Memory B cell (primary cell): ENCODE results near the gene ATP10B.

Experiments used
- ATAC-seq: fragments of 150-1000 bp; cut with Tn5 transposase; 2 replicates; pipeline ENCODE4 v1.10.0; 2021; ENCODE audit warnings: low read depth, mild to moderate bottlenecking, moderate library complexity
- DNase-seq, 2 donors: peaks; one replicate each; pipeline ENCODE4 v3.0.0; 2022; ENCODE audit warnings: low spot score in 2 of 2
- H3K27ac Mint-ChIP-seq: one replicate; pipeline ENCODE4 v1.8.0; 2022; ENCODE audit warnings: mild to moderate bottlenecking, moderate library complexity, mixed read lengths
- H3K27me3 Mint-ChIP-seq: one replicate; pipeline ENCODE4 v1.8.0; 2022; ENCODE audit warnings: mixed read lengths
- H3K36me3 Mint-ChIP-seq: one replicate; pipeline ENCODE4 v1.8.0; 2022; ENCODE audit warnings: mild to moderate bottlenecking, mixed read lengths
- H3K4me1 Mint-ChIP-seq: one replicate; pipeline ENCODE4 v1.8.0; 2022; ENCODE audit warnings: mixed read lengths
- H3K4me3 Mint-ChIP-seq: one replicate; pipeline ENCODE4 v1.8.0; 2022; ENCODE audit warnings: mild to moderate bottlenecking, moderate library complexity, mixed read lengths
- H3K9me3 Mint-ChIP-seq: one replicate; pipeline ENCODE4 v1.8.0; 2022; ENCODE audit warnings: mixed read lengths

The ATP10B gene

DNA sequence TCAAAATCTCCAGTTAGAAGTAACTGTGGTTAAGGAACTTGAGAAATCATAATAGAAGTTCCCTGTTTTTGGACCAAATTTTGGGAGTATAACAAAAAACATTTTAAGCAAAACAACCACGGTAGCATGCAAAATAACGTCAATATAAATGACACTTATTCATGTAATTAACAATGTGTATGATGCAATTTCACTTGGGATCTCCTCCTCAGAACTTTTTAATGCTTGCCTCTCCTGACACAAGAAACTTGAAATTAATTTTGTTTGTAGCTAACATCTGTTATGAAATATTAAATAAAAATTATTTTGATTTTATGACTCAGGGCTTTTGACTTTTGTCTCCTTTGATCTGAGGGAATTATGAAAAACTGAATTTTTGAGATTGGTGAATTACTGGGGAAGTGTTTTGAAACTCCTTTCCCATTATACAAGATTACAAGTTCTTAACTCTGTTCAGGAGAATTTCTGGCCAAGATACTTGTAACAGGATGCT lies 149.7 kb downstream of the ATP10B start:
- Mint-ChIP-seq H3K9me3 (no peaks in the 10 kb centered on the region), H3K4me1 (no peaks in the 10 kb centered on the region), H3K36me3 (peaks cover 2% of the 10 kb centered on the region), H3K4me3 (no peak overlapping the region), H3K27ac (no peak overlapping the region), H3K27me3 (peaks cover 7% of the 10 kb centered on the region)
- no peak for DNase-seq
- no peak for ATAC-seq

GRCh38 chr5:160701403-160701802 lies 150.6 kb downstream of the ATP10B start:
- Mint-ChIP-seq H3K36me3 (peaks cover 2% of the 10 kb centered on the region), H3K27ac (no peak overlapping the region), H3K27me3 (peaks cover 7% of the 10 kb centered on the region), H3K9me3 (no peaks in the 10 kb centered on the region), H3K4me1 (no peaks in the 10 kb centered on the region), H3K4me3 (no peak overlapping the region)
- ATAC-seq (no peak), DNase-seq (no peak)

DNA sequence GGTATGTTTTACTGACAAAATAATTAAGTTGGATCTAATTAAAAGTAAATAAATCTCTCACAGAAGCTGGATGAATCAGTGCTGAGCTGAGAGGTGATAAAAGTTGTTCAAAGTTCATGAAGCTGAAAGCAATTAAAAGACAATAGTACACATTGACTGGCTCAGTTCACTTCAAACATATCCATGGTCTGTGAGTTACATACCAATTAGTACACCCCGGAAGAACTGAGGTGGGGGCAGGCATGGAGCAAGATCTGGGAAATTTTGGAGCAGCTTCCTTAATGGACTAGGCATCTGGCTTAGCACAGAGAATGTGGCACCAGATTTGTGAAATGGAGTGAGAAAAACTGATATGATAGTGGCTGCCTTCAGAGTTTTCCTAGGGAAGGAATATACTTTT lies 152.7 kb downstream of the ATP10B start:
- H3K4me1 Mint-ChIP-seq = no peaks in the 10 kb centered on the region
- DNase-seq (no peak), ATAC-seq (no peak)
- H3K9me3 Mint-ChIP-seq = no peaks in the 10 kb centered on the region
- H3K4me3 Mint-ChIP-seq = no peak overlapping the region
- no peaks in the 10 kb centered on the region for H3K36me3 Mint-ChIP-seq
- H3K27me3 Mint-ChIP-seq = peaks cover 7% of the 10 kb centered on the region
- no peak overlapping the region for H3K27ac Mint-ChIP-seq

DNA sequence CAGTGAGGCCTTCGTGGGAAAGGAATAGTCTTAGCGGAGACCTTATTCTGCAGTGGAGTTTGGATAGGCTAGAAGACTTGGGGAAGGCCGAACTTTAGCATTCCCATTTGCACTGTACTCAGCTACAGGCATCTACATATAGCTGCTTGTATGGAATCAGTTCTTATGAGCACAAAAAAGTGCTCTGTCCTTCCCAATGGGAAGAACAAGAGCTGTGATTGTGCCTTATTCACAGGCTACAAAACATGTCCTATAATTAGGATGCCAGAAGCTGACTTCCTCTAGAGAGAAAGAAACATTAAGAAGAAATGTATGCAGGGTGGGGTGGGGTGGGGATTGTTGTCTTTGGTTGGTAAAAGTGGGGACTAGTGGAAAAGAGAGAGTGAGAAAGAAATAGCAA lies 154.7 kb downstream of the ATP10B start:
- no peak overlapping the region for H3K27ac Mint-ChIP-seq
- no peaks in the 10 kb centered on the region for H3K9me3 Mint-ChIP-seq
- no peaks in the 10 kb centered on the region for H3K36me3 Mint-ChIP-seq
- DNase-seq (no peak), ATAC-seq (no peak)
- H3K4me3 Mint-ChIP-seq = no peak overlapping the region
- peaks cover 7% of the 10 kb centered on the region for H3K27me3 Mint-ChIP-seq
- no peaks in the 10 kb centered on the region for H3K4me1 Mint-ChIP-seq

DNA sequence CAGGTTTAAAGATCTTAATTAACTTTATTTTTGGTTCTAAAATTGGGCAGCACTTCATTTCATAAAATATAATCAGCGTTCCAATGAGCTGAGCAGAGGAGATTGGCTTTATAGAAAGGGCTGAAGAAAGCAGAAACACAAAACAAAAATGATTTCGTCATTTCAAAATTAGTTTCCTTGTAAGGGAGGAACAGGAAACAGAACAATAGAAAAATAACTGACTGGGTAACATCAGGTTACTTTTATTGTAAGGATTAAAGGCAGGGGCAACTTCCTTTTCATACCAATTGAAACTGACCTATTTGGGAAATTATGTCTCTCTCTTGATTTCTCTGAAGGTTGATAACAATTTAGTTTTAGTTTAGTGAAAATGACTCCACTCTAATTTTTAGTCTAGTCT lies 157.1 kb downstream of the ATP10B start:
- ATAC-seq (no peak), DNase-seq (no peak)
- no peaks in the 10 kb centered on the region for H3K36me3 Mint-ChIP-seq
- H3K9me3 Mint-ChIP-seq = no peaks in the 10 kb centered on the region
- peaks cover 3% of the 10 kb centered on the region for H3K27me3 Mint-ChIP-seq
- no peak overlapping the region for H3K27ac Mint-ChIP-seq
- no peak overlapping the region for H3K4me3 Mint-ChIP-seq
- no peaks in the 10 kb centered on the region for H3K4me1 Mint-ChIP-seq

- Mint-ChIP-seq H3K4me1 (no peaks in the 10 kb centered on the region), H3K36me3 (no peaks in the 10 kb centered on the region), H3K27ac (no peak overlapping the region), H3K4me3 (no peak overlapping the region), H3K27me3 (peaks cover 2% of the 10 kb centered on the region), H3K9me3 (peaks cover 2% of the 10 kb centered on the region)
- no peak for ATAC-seq
- DNase-seq = no peak
Measured at GRCh38 chr5:160693831-160694465, 158.1 kb downstream of the ATP10B start.

- H3K4me1 Mint-ChIP-seq = no peaks in the 10 kb centered on the region
- DNase-seq = no peak
Measured at GRCh38 chr5:160692271-160692670, 159.7 kb downstream of the ATP10B start.

DNA sequence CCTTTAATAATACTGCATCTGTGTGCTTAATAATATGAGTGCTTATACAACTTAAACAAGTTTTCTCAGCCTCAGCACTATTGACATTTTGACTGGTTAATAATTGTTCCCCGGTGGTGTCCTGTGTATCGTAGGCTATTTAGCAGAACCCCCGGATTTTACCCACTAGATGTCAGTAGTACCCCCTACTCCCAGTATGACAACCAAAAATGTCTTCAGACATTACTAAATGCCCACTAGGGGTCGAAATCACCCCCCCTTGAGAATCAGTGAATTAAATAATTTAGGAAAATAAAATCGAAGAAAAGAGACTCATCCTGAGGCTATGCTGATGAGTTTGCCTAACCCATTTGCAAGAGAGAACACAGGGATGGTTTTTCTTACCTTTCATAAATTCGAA lies 166.3 kb downstream of the ATP10B start:
- H3K27me3 Mint-ChIP-seq = no peaks in the 10 kb centered on the region
- H3K4me1 Mint-ChIP-seq = no peaks in the 10 kb centered on the region
- peaks cover 2% of the 10 kb centered on the region for H3K9me3 Mint-ChIP-seq
- DNase-seq (no peak), ATAC-seq (no peak)
- no peaks in the 10 kb centered on the region for H3K36me3 Mint-ChIP-seq
- no peak overlapping the region for H3K4me3 Mint-ChIP-seq
- no peak overlapping the region for H3K27ac Mint-ChIP-seq

More at GRCh38 chr5:160692271-160692670, 159.7 kb downstream of the ATP10B start:
- H3K9me3 Mint-ChIP-seq = peaks cover 2% of the 10 kb centered on the region
- no peak for ATAC-seq
- no peak overlapping the region for H3K27ac Mint-ChIP-seq
- no peaks in the 10 kb centered on the region for H3K36me3 Mint-ChIP-seq
- H3K4me3 Mint-ChIP-seq = no peak overlapping the region
- no peaks in the 10 kb centered on the region for H3K27me3 Mint-ChIP-seq

- Mint-ChIP-seq H3K27me3 (no peaks in the 10 kb centered on the region), H3K4me3 (no peak overlapping the region), H3K9me3 (peaks cover 2% of the 10 kb centered on the region), H3K27ac (no peak overlapping the region), H3K36me3 (no peaks in the 10 kb centered on the region), H3K4me1 (no peaks in the 10 kb centered on the region)
- DNase-seq (no peak), ATAC-seq (no peak)
Measured at GRCh38 chr5:160685219-160685618, 166.8 kb downstream of the ATP10B start.

DNA sequence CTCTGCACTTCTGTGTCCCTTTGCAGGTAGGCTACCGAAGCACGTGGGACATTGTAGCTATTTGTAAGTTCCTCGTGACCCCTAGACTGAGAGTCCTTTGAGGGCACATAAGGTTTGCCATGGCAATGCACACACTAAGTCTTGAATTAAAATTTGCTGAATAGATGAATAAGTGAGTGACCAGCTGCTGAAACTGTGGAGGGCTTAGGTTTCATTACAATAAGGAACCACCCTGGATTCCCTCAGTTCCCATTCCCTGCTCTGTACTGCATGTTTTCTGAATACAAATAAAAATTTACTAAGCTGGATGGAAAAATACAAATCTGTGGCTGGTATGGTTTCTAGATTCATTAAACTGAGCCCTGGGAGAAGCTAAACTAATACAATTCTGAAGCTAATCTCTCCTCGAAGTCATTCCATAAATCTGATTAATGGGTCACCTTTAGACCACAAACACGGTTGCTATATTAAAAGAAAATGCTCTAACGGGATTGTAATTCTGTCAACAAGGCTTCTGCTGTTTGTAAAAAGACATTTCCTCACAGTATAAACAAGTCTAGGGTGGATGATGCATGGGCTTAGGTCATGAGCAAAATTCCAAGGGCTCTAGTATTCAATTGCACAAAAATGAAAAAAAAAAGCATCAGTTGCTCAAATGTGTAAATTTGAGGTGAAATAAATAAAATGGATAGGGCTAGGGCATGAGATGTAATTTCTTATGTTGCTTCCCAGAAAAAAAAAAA lies 172.3 kb downstream of the ATP10B start:
- peaks cover 4% of the 10 kb centered on the region for H3K27me3 Mint-ChIP-seq
- H3K4me1 Mint-ChIP-seq = no peaks in the 10 kb centered on the region
- ATAC-seq (no peak), DNase-seq (no peak)
- H3K4me3 Mint-ChIP-seq = no peak overlapping the region
- no peak overlapping the region for H3K27ac Mint-ChIP-seq
- H3K9me3 Mint-ChIP-seq = no peaks in the 10 kb centered on the region
- H3K36me3 Mint-ChIP-seq = no peaks in the 10 kb centered on the region

DNA sequence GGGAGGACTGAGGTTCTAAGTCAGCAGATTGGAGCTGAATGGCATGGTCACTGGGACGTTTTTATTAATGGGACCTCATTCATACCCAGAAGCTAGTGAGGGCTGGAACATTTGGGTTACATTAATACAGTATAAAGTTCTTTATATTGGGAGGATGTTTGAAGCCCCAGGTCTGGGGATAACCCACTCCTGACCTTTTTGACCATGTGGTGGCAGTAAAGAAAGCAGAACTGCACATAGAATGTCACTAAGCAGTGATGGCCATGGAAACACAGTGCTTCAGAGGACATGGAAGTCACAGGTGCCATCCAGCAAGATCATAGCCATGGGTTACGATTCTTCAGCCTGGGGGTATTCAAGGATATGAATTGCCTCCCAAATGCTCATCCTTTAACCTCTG lies 176.0 kb downstream of the ATP10B start:
- DNase-seq = no peak
- H3K9me3 Mint-ChIP-seq = no peaks in the 10 kb centered on the region
- no peaks in the 10 kb centered on the region for H3K4me1 Mint-ChIP-seq
- H3K4me3 Mint-ChIP-seq = no peak overlapping the region
- no peaks in the 10 kb centered on the region for H3K36me3 Mint-ChIP-seq
- H3K27ac Mint-ChIP-seq = no peak overlapping the region
- ATAC-seq = no peak
- peaks cover 7% of the 10 kb centered on the region for H3K27me3 Mint-ChIP-seq

GRCh38 chr5:160674901-160675300 lies 177.1 kb downstream of the ATP10B start:
- Mint-ChIP-seq H3K4me3 (no peak overlapping the region), H3K27me3 (peaks cover 7% of the 10 kb centered on the region), H3K36me3 (no peaks in the 10 kb centered on the region), H3K27ac (no peak overlapping the region), H3K4me1 (no peaks in the 10 kb centered on the region), H3K9me3 (no peaks in the 10 kb centered on the region)
- ATAC-seq (no peak), DNase-seq (no peak)

- Mint-ChIP-seq H3K4me3 (no peak overlapping the region), H3K9me3 (no peaks in the 10 kb centered on the region), H3K36me3 (no peaks in the 10 kb centered on the region), H3K27ac (no peak overlapping the region), H3K27me3 (peaks cover 9% of the 10 kb centered on the region), H3K4me1 (no peaks in the 10 kb centered on the region)
- DNase-seq (no peak), ATAC-seq (no peak)
Measured at GRCh38 chr5:160672521-160672920, 179.5 kb downstream of the ATP10B start.

DNA sequence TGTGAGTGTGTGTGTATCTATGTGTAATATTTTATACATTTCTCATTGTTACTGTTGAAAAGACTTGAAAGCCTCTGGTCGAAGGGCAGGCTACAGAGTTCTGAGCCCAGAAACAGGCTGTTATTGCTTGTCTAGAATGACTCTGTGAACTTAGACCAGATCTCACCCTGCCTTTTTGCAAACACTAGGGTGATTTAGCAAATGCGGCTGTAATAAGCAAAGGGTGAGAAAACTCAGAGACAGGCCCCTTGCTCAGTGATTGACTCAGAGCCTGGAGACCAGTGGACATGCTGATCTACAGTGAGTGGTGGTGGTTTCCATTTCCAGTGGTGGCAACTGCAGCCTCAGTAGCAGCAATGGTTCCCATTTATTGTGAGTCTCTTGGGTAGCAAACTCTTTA lies 183.7 kb downstream of the ATP10B start:
- no peak for DNase-seq
- ATAC-seq = no peak
- Mint-ChIP-seq H3K4me1 (no peaks in the 10 kb centered on the region), H3K27me3 (peaks cover 1% of the 10 kb centered on the region), H3K36me3 (no peaks in the 10 kb centered on the region), H3K4me3 (no peak overlapping the region), H3K9me3 (no peaks in the 10 kb centered on the region), H3K27ac (no peak overlapping the region)

- no peaks in the 10 kb centered on the region for H3K36me3 Mint-ChIP-seq
- ATAC-seq (no peak), DNase-seq (no peak)
- no peaks in the 10 kb centered on the region for H3K4me1 Mint-ChIP-seq
- H3K27me3 Mint-ChIP-seq = peaks cover 1% of the 10 kb centered on the region
- H3K27ac Mint-ChIP-seq = no peak overlapping the region
- H3K9me3 Mint-ChIP-seq = no peaks in the 10 kb centered on the region
- H3K4me3 Mint-ChIP-seq = no peak overlapping the region
Measured at GRCh38 chr5:160667160-160667559, 184.9 kb downstream of the ATP10B start.
